ENCODE data around the gene ADH6.
"Not testable (repeated sequence)": the region's sequence is repeated elsewhere in the genome, so short reads cannot be mapped to it uniquely, and the experiment has no call there.

The ADH6 gene

DNA sequence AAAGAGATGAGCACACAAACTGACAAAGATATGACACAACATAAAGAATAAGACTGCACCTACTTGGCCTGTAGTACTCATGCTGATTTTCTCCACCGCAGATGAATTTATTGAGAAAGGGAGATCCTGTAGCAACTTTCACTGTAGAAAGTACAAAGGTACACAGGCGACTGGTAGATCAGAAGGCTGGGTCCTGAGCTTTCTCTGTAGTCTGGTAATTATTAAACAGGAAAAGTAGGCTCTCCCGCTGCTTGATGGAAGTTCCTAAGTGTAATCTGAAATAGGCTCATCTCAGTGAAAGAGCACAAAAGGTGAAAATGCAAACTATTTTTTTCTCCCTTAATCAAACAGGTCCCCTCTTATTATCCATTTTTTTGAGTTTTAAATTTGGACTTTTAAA lies at the start of gene ADH6:
TSS of gene ADH6 (minus strand) at position 175 of the 400 bp plus-strand sequence. CDS start at position 81, 94 bp downstream.
- DNase-seq, result no peak

DNA sequence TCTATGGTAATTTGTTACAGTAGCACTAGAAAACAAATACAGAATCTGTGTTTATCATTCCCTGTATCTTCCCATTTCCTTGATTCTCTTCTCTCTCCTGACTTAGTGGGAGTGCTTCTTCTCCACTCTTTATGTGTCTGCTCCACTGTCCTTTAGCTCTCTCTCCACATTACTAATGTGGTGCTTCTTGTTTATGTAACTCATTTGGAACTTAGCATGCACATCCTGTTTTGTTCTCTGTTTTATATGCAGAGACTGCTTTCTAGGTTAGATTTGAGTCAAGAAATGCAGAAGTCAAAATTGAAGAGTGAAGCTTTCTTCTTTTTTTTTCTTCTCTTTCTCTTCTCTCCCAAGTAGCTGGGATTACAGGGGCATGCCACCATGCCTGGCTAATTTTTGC lies 45.9 kb upstream of the ADH6 start:
- no peak for DNase-seq

DNA sequence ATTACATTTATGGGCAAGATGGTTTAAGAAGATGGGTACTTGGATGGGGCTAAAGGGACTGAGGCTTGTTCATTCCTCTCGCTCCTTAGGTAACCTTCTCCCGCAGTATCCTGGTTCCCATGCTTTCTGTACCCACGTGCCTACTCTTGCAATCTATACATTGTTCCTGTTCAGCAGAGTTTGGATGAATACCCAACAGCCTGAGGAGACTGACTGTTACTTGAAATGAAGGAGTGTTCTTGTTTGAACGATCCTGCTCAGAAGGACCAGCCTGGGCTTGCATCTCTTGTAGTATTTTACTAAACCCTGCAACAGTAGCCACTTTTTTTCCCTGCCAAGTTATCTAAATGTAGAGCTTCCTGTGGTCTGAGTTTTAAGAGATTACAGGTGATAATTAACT lies 33.7 kb upstream of the ADH6 start:
- no peak for DNase-seq

DNA sequence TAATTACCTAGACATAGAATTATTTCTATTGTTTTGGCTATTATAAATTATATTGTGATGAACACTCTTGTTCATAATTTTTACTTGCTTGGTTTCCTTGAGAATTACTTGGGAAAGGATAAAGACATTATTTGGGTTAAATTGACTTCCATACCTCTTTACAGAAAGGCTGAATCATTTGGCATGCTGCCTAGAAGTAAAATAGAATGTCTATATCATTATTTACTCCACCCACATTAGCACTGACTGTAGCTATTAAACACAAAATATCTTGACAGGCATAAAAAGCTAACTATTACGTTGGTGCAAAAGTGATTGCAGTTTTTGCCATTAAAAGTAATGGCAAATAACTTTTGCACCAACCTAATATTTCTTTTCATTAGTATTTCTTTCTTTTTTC lies 29.7 kb upstream of the ADH6 start:
- no peak for DNase-seq

GRCh38 chr4:99235955-99236354 lies 16.9 kb upstream of the ADH6 start:
- no peak for DNase-seq

GRCh38 chr4:99234331-99235010 lies 15.4 kb upstream of the ADH6 start:
- no peak for DNase-seq

DNA sequence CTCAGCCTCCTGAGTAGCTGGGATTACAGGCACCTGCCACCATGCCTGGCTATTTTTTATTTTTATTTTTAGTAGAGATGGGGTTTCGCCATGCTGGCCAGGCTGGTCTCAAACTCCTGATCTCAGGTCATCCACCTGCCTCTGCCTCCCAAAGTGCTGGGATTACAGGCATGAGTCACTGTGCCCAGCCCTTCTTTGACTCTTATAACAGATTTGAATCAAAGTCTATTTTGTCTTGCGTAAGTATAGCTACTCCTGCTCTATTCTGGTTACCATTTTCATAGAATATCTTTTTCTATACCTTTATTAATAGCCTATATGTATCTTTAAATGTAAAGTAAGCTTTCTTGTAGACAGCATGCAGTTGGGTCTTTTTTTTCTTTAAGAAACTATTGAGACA lies 14.4 kb upstream of the ADH6 start:
- not testable (repeated sequence) for DNase-seq

GRCh38 chr4:99228706-99229105 lies 9.7 kb upstream of the ADH6 start:
- DNase-seq, result not testable (repeated sequence)

DNA sequence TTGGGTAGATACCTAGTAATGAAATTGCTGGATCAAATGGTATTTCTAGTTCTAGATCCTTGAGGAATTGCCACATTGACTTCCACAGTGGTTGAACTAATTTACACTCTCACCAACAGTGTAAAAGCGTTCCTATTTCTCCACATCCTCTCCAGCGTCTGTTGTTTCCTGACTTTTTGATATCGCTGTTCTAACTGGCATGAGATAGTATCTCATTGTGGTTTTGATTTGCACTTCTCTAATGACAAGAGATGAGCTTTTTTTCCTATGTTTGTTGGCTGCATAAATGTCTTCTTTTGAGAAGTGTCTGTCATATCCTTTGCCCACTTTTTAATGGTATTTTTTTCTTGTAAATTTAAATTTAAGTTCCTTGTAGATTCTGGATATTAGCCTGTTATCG lies 8.6 kb upstream of the ADH6 start:
- not testable (repeated sequence) for DNase-seq

DNA sequence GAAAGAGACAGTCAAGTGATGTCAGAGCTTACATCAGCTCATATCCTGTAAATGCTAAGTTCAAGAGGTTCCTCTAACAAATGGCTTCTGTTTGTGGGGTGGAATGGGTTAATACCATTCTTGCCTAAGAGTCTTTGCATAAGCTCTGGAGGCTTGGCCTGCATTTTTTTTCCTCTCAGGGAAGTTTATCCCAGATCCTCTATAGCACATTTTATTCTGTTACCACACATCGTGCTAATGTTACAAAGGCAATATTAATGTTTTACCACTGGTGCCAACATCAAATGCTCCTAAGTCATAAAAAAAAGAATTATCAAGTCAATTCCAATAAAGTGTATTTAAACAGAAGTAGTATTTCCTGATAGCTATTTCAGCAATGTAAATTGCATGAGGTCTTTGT lies 2.9 kb upstream of the ADH6 start:
- DNase-seq, result no peak

DNA sequence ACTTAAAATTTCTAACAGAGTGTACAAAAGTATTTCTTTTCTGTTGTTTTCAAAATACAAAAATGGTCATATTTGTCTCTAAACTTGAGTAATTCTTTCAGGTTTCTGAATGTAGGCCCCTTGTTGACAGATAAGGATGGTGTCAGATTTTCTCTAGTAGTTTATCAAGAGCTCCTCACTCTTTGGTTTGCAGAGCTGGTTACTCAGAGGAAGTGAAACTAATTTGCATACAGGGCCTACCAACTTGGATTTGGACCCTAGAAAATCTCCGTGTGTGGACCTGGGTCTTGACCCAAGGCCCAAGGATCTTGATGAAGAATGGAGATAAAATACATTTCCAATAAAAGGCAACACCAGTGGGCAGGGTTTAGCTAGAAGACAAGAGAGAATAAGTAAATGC lies 433 bp upstream of the ADH6 start:
- DNase-seq, result no peak

DNA sequence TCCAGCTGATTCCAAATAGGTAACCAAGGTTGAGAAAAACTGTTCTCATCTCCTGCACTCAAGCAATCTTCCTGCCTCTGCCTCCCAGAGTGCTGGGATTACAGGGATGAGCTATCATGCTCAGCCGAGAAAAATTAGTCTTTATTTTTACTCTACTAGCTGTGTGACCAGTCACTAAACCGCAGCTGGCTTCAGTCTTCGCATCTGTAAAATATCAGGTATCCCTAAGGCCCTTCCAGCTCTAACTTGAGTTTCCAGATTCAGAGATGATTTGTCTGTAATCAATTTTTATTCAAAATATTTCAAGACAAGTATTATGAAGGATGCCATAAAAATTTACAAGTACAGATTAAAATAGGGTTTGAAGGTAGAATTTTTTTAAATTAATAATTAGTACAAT lies 3.5 kb downstream of the ADH6 start:
- no peak for DNase-seq

DNA sequence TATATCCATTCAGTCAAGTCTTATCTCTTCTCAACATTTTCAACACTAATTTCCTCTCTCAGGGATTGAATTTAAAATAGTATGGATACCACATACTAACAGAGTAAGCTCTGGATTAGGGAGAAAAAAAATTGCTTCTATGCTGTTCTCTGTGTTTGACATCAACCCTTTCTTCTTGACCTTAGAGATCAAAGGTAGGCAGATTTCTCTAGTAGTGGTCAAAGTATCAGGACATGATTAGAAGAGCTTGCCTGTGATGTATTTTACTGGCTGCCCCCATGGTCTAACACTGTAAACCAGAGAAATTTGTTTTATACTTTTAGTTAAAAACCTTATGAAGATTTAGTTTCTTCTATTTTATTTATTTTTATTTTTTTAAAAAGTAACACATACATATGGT lies 8.3 kb downstream of the ADH6 start:
- DNase-seq, result no peak

DNA sequence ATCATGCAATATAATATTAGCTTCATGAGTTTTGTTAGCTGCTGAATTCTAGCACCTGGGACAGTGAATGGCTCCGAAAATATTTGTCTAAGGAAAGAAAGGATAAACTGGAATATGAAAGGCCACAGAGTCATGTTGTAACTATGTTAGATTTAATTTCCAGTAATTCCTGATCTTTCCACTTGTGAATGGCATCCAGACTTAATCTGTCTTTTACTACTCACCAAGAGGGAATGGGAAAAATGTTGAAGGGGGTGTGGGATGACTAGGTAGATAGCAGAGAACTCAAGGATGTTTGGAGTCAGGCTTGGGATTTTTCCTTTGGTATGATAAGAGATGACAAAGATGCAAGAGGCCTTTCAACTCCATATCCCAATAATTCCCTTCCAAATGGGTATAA lies 9.4 kb downstream of the ADH6 start:
- no peak for DNase-seq

DNA sequence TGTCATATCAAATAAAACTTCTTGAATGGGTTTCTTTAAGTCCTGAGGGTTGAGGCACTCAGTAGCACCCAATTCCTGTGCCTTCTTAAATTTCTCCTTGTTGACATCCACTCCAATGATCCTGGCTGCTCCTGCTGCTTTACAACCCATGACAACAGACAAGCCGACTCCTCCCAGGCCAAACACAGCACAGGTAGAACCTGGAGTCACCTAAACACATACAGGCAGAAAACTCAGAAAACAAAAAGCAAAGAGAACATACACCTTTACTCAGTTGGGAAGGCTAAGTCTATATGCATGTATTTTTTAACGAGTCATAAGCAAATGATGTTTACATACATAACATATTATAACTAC lies 10.3 kb downstream of the ADH6 start:
- no peak for DNase-seq

DNA sequence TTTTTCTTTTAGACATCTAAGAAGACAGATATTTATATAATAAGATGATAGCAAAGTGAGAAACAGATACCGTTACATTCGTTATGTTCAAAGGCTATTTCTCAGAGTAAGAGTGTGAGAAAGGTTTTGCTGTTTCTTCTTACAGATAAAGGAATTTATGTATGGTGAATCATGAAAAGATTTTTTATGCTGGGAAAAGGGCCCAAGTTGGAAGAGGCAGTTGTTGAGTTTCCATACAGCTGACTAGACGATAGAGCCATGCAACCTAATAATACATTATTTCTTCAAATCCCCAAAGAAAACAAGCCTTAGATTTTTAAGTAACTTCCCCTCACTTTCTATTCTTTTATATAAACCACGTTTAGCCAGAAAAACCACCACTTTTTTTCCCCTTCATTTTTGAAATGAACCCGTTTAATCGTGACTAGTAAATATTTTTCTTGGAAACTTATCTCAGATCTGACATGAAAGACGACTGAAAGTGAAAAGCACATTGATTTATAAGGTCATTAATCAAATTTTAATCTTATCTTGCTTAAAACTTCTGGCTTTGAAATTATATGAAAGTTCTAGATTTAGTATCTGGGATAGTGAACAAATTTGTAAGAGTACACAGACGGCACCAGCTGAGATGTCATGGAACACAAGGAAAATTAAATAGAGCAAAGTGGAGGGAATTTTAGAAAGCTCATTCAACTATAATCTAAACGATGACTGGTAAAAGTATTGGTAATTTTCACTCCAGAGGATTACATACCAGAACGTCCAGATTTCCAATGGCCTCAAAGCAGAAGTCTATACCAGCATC lies 10.9 kb downstream of the ADH6 start:
- no peak for DNase-seq

DNA sequence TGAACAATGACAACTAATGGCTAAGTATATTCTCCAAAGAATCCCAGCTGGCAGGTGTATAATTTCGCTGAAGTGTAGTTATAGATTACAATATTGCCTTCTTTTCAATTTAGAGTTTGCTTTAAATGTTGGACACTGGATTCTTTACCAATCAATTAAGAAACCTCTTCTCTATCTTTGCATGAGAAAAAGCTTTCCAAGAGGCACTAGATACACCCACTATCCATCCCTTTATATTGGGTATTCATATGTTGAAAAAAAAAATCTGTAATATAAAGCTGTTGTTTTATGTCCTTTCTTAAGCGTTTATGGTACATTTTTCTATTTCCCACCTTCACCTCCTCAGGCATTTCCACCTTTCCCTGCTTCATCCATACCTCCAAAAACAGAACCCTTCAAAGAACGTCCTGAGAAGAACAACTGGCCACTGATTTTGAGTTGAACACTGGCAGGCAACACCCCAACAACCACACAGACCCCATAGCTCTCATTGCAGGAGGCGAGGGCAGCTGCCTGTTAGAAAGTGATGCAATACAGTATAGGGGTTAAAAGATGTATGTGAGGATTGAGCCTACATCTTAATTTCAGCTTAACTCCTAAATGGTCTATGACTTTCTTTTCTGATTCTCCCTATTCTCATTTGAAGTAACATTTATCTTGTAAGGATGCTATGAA lies 11.8 kb downstream of the ADH6 start:
- no peak for DNase-seq

- DNase-seq, result peak in 6 of 58 donors; percentile 0 to 17 (median 2)
Measured at GRCh38 chr4:99205153-99205979, 13.7 kb downstream of the ADH6 start.

- no peak for DNase-seq
Measured at GRCh38 chr4:99202536-99202935, 16.5 kb downstream of the ADH6 start.

DNA sequence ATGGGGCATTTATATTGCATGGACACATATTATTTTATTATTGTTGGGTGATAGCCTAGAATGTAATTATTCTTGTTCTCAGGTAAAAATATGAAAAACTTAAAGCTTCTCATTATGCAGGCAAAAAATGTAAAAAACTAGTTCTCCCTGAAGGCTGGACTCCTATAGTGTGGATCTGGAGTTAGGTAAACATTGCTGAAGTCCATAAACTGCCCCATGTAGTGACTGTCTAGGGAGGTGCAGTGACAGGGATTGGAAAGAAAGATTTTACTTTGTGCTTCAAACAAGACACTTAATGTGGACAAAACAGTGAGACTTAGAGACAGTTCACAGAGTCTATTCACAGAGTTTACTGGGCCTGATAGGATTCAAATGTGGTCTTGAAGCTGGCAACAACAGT lies 17.0 kb downstream of the ADH6 start:
- DNase-seq, result no peak

DNA sequence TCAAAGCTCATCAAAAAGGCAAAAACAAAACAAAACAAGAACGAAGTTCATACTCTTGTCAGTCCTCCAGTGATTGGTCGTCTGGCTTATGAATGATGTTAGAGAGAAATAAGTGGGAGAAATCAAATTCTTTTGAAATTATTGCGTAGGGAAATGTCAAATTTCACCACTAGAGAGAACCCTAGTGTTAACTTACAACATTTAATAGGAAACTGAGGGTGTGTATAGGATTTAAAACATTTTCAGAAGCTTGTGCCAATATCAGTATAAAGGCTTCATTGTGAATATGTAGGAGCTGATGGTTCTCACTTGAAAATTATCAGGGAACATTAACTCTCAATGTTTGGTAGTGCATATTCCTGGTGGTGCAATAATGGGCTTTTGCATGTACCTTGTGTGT lies 17.4 kb downstream of the ADH6 start:
- no peak for DNase-seq

- no peak for DNase-seq
Measured at GRCh38 chr4:99200138-99200537, 18.9 kb downstream of the ADH6 start.

All from anterior cingulate cortex (tissue), 58 donors.